Measurements from ENCODE around the gene SCRG1.

The SCRG1 gene

GRCh38 chr4:173436771-173437265 is 37.9 kb upstream of the SCRG1 start:
- no peak overlapping the region for H3K4me3 ChIP-seq (ENCODE audit: low read depth, low read length)
- DNase-seq (ENCODE audit: low read depth), result no peak
- TF ChIP-seq, protein P1, sequence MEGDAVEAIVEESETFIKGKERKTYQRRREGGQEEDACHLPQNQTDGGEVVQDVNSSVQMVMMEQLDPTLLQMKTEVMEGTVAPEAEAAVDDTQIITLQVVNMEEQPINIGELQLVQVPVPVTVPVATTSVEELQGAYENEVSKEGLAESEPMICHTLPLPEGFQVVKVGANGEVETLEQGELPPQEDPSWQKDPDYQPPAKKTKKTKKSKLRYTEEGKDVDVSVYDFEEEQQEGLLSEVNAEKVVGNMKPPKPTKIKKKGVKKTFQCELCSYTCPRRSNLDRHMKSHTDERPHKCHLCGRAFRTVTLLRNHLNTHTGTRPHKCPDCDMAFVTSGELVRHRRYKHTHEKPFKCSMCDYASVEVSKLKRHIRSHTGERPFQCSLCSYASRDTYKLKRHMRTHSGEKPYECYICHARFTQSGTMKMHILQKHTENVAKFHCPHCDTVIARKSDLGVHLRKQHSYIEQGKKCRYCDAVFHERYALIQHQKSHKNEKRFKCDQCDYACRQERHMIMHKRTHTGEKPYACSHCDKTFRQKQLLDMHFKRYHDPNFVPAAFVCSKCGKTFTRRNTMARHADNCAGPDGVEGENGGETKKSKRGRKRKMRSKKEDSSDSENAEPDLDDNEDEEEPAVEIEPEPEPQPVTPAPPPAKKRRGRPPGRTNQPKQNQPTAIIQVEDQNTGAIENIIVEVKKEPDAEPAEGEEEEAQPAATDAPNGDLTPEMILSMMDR (IDR thresholded peaks at IDR 0.05; ENCODE audit: control insufficient read depth, extremely low read depth, insufficient read depth), result no peak

GRCh38 chr4:173436149-173436579 is 37.2 kb upstream of the SCRG1 start:
- H3K4me3 ChIP-seq (ENCODE audit: low read depth, low read length), result no peak overlapping the region
- DNase-seq (ENCODE audit: low read depth), result no peak
- TF ChIP-seq, protein P1 (IDR thresholded peaks at IDR 0.05; ENCODE audit: control insufficient read depth, extremely low read depth, insufficient read depth), result no peak

DNA sequence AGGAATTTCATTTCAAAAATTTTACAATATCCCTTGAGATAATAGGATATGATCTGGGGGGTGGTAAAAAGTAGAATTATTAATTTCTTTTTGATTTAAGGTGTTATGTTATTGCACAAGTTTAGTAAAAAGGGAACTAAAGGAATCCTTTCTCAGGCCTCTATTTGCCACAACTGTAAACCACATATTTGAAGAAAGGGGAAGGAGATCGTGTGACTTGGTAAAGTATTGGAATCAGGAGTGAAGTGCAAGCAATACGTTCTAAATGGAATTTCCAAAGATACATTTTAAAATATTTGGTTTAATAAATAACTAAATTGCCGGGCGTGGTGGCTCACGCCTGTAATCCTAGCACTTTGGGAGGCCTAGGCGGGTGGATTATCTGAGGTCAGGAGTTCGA is 35.3 kb upstream of the SCRG1 start:
- no peak overlapping the region for H3K4me3 ChIP-seq (ENCODE audit: low read depth, low read length)
- DNase-seq (ENCODE audit: low read depth), result no peak
- TF ChIP-seq, protein P1 (IDR thresholded peaks at IDR 0.05; ENCODE audit: control insufficient read depth, extremely low read depth, insufficient read depth), result no peak

GRCh38 chr4:173433447-173433846 is 34.5 kb upstream of the SCRG1 start:
- DNase-seq (ENCODE audit: low read depth), result no peak
- H3K4me3 ChIP-seq (ENCODE audit: low read depth, low read length), result no peak overlapping the region
- TF ChIP-seq, protein P1 (IDR thresholded peaks at IDR 0.05; ENCODE audit: control insufficient read depth, extremely low read depth, insufficient read depth), result no peak

- H3K4me3 ChIP-seq (ENCODE audit: low read depth, low read length), result no peak overlapping the region
- TF ChIP-seq, protein P1 (IDR thresholded peaks at IDR 0.05; ENCODE audit: control insufficient read depth, extremely low read depth, insufficient read depth), result no peak
- no peak for DNase-seq (ENCODE audit: low read depth)
Observed at GRCh38 chr4:173432430-173432829, 33.5 kb upstream of the SCRG1 start.

GRCh38 chr4:173426064-173426463 is 27.1 kb upstream of the SCRG1 start:
- DNase-seq (ENCODE audit: low read depth), result no peak
- TF ChIP-seq, protein P1 (IDR thresholded peaks at IDR 0.05; ENCODE audit: control insufficient read depth, extremely low read depth, insufficient read depth), result no peak
- no peak overlapping the region for H3K4me3 ChIP-seq (ENCODE audit: low read depth, low read length)

Measured in LNCaP clone FGC (cell line).